ENCODE results near the gene PREX1.
A peak's percentile ranks its signal among the peaks of the same experiment; 100 is the strongest.

PREX1 gene

GRCh38 chr20:48622421-48622820, 205.4 kb downstream of the PREX1 start:
- Mint-ChIP-seq H3K4me1 (ENCODE audit: low read depth) (peaks cover 41% of the 10 kb centered on the region), H3K9me3 (no peaks in the 10 kb centered on the region), H3K27ac (peak overlapping the region; percentile 33), H3K4me3 (no peak overlapping the region), H3K36me3 (ENCODE audit: low read depth) (peaks cover 49% of the 10 kb centered on the region), H3K27me3 (peaks cover 8% of the 10 kb centered on the region)
- intact Hi-C loops (cut with micrococcal nuclease) = loop anchor here (5.0 kb wide), 2 partner anchors 945 to 960 kb away; no protein-coding TSS in a partner anchor

- Mint-ChIP-seq H3K27ac (no peak overlapping the region), H3K4me1 (ENCODE audit: low read depth) (peaks cover 32% of the 10 kb centered on the region), H3K36me3 (ENCODE audit: low read depth) (peaks cover 40% of the 10 kb centered on the region), H3K4me3 (no peak overlapping the region), H3K9me3 (no peaks in the 10 kb centered on the region), H3K27me3 (peaks cover 8% of the 10 kb centered on the region)
- intact Hi-C loops (cut with micrococcal nuclease) = loop anchor here (1.0 to 5.0 kb wide), 3 partner anchors 835 to 959 kb away; no protein-coding TSS in a partner anchor
Measured at GRCh38 chr20:48621376-48622078, 206.3 kb downstream of the PREX1 start.

- H3K36me3 Mint-ChIP-seq (ENCODE audit: low read depth) = peaks cover 32% of the 10 kb centered on the region
- peaks cover 8% of the 10 kb centered on the region for H3K27me3 Mint-ChIP-seq
- intact Hi-C loops (cut with micrococcal nuclease) = loop anchor here (1.0 to 5.0 kb wide), 3 partner anchors 834 to 958 kb away; no protein-coding TSS in a partner anchor
- no peaks in the 10 kb centered on the region for H3K9me3 Mint-ChIP-seq
- H3K27ac Mint-ChIP-seq = no peak overlapping the region
- peaks cover 32% of the 10 kb centered on the region for H3K4me1 Mint-ChIP-seq (ENCODE audit: low read depth)
- H3K4me3 Mint-ChIP-seq = peak overlapping the region; percentile 55
Measured at GRCh38 chr20:48620507-48621375, 207.1 kb downstream of the PREX1 start.

- H3K27me3 Mint-ChIP-seq = peaks cover 8% of the 10 kb centered on the region
- H3K4me1 Mint-ChIP-seq (ENCODE audit: low read depth) = peaks cover 38% of the 10 kb centered on the region
- intact Hi-C loops (cut with micrococcal nuclease) = loop anchor here (5.0 kb wide), 2 partner anchors 943 to 958 kb away; no protein-coding TSS in a partner anchor
- no peaks in the 10 kb centered on the region for H3K9me3 Mint-ChIP-seq
- H3K36me3 Mint-ChIP-seq (ENCODE audit: low read depth) = peaks cover 26% of the 10 kb centered on the region
- H3K27ac Mint-ChIP-seq = no peak overlapping the region
- no peak overlapping the region for H3K4me3 Mint-ChIP-seq
Measured at GRCh38 chr20:48620154-48620506, 207.7 kb downstream of the PREX1 start.

- Mint-ChIP-seq H3K9me3 (no peaks in the 10 kb centered on the region), H3K27ac (no peak overlapping the region), H3K36me3 (ENCODE audit: low read depth) (peaks cover 19% of the 10 kb centered on the region)
Measured at GRCh38 chr20:48619126-48620101, 208.4 kb downstream of the PREX1 start.

GRCh38 chr20:48618631-48619030, 209.2 kb downstream of the PREX1 start:
- no peak overlapping the region for H3K27ac Mint-ChIP-seq
- intact Hi-C loops (cut with micrococcal nuclease) = no loop called here
- H3K9me3 Mint-ChIP-seq = no peaks in the 10 kb centered on the region
- H3K27me3 Mint-ChIP-seq = peaks cover 13% of the 10 kb centered on the region
- no peak overlapping the region for H3K4me3 Mint-ChIP-seq
- peaks cover 11% of the 10 kb centered on the region for H3K36me3 Mint-ChIP-seq (ENCODE audit: low read depth)
- peaks cover 46% of the 10 kb centered on the region for H3K4me1 Mint-ChIP-seq (ENCODE audit: low read depth)

More at GRCh38 chr20:48619126-48620101, 208.4 kb downstream of the PREX1 start:
- intact Hi-C loops (cut with micrococcal nuclease) = loop anchor here (5.0 kb wide), 2 partner anchors 942 to 957 kb away; no protein-coding TSS in a partner anchor
- H3K4me3 Mint-ChIP-seq = no peak overlapping the region
- peaks cover 8% of the 10 kb centered on the region for H3K27me3 Mint-ChIP-seq
- peaks cover 45% of the 10 kb centered on the region for H3K4me1 Mint-ChIP-seq (ENCODE audit: low read depth)

GRCh38 chr20:48618052-48618451, 209.7 kb downstream of the PREX1 start:
- Mint-ChIP-seq H3K36me3 (ENCODE audit: low read depth) (peaks cover 6% of the 10 kb centered on the region), H3K4me1 (ENCODE audit: low read depth) (peaks cover 46% of the 10 kb centered on the region), H3K4me3 (no peak overlapping the region), H3K9me3 (no peaks in the 10 kb centered on the region), H3K27me3 (peaks cover 13% of the 10 kb centered on the region), H3K27ac (no peak overlapping the region)
- intact Hi-C loops (cut with micrococcal nuclease) = no loop called here

- H3K36me3 Mint-ChIP-seq (ENCODE audit: low read depth) = no peaks in the 10 kb centered on the region
- peaks cover 40% of the 10 kb centered on the region for H3K4me1 Mint-ChIP-seq (ENCODE audit: low read depth)
- no peaks in the 10 kb centered on the region for H3K9me3 Mint-ChIP-seq
- intact Hi-C loops (cut with micrococcal nuclease) = no loop called here
- peaks cover 13% of the 10 kb centered on the region for H3K27me3 Mint-ChIP-seq
- no peak overlapping the region for H3K27ac Mint-ChIP-seq
- H3K4me3 Mint-ChIP-seq = no peak overlapping the region
Measured at GRCh38 chr20:48617481-48617880, 210.3 kb downstream of the PREX1 start.

- Mint-ChIP-seq H3K27me3 (peaks cover 15% of the 10 kb centered on the region), H3K4me3 (no peak overlapping the region), H3K9me3 (no peaks in the 10 kb centered on the region), H3K36me3 (ENCODE audit: low read depth) (no peaks in the 10 kb centered on the region), H3K4me1 (ENCODE audit: low read depth) (peaks cover 34% of the 10 kb centered on the region), H3K27ac (no peak overlapping the region)
- intact Hi-C loops (cut with micrococcal nuclease) = no loop called here
Measured at GRCh38 chr20:48616481-48616880, 211.3 kb downstream of the PREX1 start.

- H3K4me1 Mint-ChIP-seq (ENCODE audit: low read depth) = peaks cover 29% of the 10 kb centered on the region
- no peaks in the 10 kb centered on the region for H3K9me3 Mint-ChIP-seq
- intact Hi-C loops (cut with micrococcal nuclease) = no loop called here
- no peaks in the 10 kb centered on the region for H3K36me3 Mint-ChIP-seq (ENCODE audit: low read depth)
- H3K27ac Mint-ChIP-seq = no peak overlapping the region
- peaks cover 15% of the 10 kb centered on the region for H3K27me3 Mint-ChIP-seq
- no peak overlapping the region for H3K4me3 Mint-ChIP-seq
Measured at GRCh38 chr20:48615871-48616270, 211.9 kb downstream of the PREX1 start.

- Mint-ChIP-seq H3K4me1 (ENCODE audit: low read depth) (peaks cover 23% of the 10 kb centered on the region), H3K36me3 (ENCODE audit: low read depth) (no peaks in the 10 kb centered on the region), H3K27ac (no peak overlapping the region), H3K9me3 (no peaks in the 10 kb centered on the region), H3K4me3 (no peak overlapping the region), H3K27me3 (peaks cover 12% of the 10 kb centered on the region)
- intact Hi-C loops (cut with micrococcal nuclease) = no loop called here
Measured at GRCh38 chr20:48614593-48615274, 213.1 kb downstream of the PREX1 start.

- H3K4me1 Mint-ChIP-seq (ENCODE audit: low read depth) = peaks cover 21% of the 10 kb centered on the region
- H3K27me3 Mint-ChIP-seq = peaks cover 13% of the 10 kb centered on the region
- intact Hi-C loops (cut with micrococcal nuclease) = no loop called here
- H3K4me3 Mint-ChIP-seq = no peak overlapping the region
- no peaks in the 10 kb centered on the region for H3K9me3 Mint-ChIP-seq
- no peak overlapping the region for H3K27ac Mint-ChIP-seq
- no peaks in the 10 kb centered on the region for H3K36me3 Mint-ChIP-seq (ENCODE audit: low read depth)
Measured at GRCh38 chr20:48613926-48614325, 213.9 kb downstream of the PREX1 start.

- intact Hi-C loops (cut with micrococcal nuclease) = no loop called here
- Mint-ChIP-seq H3K4me3 (no peak overlapping the region), H3K27me3 (peaks cover 13% of the 10 kb centered on the region), H3K36me3 (ENCODE audit: low read depth) (no peaks in the 10 kb centered on the region), H3K4me1 (ENCODE audit: low read depth) (peaks cover 21% of the 10 kb centered on the region), H3K9me3 (no peaks in the 10 kb centered on the region), H3K27ac (no peak overlapping the region)
Measured at GRCh38 chr20:48612335-48612734, 215.5 kb downstream of the PREX1 start.
